GM04503 (cell line): ENCODE data around the gene FNDC3B.

Experiments
- DNase-seq: peaks from one replicate; pipeline ENCODE4 v3.0.0-alpha.2; 2012; ENCODE audit warnings: low read depth

FNDC3B gene

DNA sequence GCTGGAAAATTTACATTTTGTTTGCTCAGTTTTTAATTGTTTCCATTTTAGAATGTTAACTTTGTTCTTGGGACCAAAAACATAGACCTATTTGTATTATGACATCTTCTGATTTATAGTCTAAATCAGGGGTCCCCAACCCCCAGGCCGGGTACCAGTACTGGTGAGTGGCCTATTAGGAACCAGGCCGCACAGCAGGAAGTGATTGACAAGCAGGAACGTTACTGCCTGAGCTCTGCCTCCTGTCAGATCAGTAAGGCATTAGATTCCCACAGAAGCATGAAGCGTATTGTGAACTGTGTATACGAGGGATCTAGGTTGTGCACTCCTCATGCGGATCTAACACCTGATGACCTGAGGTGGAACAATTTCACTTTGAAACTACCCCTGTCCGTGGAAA lies 357.0 kb downstream of the FNDC3B start:
- DNase-seq, result no peak

DNA sequence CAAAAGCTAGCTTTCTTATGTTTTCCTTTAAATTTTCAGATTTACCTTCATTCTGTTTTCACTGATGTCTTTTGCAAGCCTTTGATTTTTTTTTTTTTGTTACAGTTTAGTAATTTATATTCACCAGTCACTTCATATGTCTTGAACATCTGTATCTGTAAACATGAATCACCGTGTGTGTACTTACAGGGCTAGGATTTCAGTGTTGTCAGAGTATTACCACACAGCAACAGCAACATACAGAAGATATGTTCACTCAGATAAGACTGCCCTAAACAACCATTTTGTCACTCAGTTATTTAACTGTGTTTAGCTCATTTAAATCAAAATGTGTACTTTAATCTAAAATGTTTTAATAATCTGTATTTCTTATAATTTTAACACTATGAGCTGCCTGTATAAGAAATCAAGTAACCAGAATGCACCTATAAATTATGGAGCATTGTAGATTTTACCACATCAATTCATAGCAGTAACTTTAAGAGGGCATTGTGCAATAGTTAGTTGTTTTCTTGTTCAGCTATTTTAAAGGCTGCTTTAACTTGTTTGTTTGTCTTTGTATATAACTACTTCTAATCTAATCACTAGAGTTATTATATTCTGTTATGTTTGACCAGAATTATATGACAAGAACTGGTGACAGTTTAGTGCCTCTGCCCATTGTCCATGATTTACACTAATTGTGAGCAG lies 358.5 kb downstream of the FNDC3B start:
- no peak for DNase-seq

- no peak for DNase-seq
Observed at GRCh38 chr3:172398484-172398883, 359.1 kb downstream of the FNDC3B start.

GRCh38 chr3:172402090-172402489 lies 362.7 kb downstream of the FNDC3B start:
- no peak for DNase-seq

DNA sequence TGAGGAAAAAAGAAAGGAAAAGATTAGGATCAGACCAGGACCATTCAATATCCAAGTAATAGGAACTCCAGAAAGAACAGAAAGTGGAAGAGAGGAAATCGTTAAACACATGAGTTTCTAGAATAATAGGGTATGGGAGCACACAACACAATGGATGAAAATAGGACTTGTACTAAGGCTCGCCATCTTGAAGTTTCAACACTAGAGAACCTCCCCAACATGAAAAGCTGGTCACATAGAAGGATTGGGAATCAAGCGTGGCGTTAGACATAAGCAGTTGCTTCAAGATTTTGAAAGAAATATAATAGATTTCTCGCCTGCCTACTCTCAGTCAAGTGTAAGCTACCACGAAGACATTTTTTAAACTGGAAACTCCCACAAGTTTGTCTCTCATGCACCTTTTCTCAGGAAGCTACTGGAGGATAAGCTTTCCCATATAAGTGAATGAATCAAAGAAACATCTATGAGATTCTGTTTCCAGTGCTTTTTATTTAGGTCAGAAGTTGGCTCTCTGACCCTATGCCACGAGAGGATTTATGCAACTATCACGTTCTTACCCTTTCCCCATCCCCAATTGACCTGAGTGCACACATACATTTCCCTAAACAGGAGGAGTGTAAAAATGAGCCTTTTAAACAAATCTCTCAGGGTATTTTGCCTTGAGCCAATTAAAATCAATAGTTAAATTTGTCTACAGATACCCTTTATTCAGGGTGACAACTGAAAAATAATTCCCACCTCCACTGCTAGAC lies 363.7 kb downstream of the FNDC3B start:
- DNase-seq, result no peak

GRCh38 chr3:172404237-172404962 lies 365.0 kb downstream of the FNDC3B start:
- DNase-seq, result no peak

GRCh38 chr3:172405914-172406313 lies 366.5 kb downstream of the FNDC3B start:
- no peak for DNase-seq

GRCh38 chr3:172407872-172408271 lies 368.5 kb downstream of the FNDC3B start:
- no peak for DNase-seq

DNA sequence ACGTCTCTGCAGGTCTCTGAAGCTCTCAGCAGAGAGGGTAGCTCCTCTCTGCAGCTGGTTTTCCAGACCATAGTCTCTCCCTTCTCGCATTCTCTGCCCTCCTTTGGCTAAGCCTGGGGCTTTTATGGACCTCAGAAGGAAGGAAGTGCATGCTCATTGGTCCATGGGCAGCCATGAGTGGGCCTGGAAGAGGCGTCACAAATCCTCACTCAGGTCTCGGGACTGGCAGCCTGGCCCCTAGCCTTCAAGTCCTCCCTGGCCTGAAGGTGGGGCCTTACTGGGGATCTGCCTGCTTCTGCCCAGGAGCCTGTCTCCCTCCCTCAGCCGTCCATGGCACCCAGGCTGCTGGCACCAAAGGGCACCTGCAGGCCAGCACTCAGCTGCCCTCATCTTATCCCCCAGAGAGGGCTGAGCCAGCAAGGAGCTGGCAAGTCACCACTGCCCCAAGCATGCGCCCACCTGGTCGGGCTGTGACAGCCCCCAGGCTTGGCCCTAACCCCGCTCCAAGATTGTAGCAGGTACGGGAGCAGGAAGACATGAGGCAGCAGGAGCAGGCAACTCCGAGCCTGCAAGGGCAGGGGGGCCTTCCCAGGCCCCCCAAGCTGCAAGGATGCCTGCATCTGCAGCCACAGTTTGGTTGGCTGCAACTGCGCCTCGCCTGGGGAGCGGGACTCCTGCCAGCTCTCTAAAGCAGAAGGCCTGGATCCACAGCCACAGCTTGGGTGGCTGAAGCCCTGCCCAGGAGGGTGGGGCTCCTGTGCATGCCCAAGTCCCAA lies 371.5 kb downstream of the FNDC3B start:
- no peak for DNase-seq

- DNase-seq, result no peak
Observed at GRCh38 chr3:172411478-172411947, 372.1 kb downstream of the FNDC3B start.

DNA sequence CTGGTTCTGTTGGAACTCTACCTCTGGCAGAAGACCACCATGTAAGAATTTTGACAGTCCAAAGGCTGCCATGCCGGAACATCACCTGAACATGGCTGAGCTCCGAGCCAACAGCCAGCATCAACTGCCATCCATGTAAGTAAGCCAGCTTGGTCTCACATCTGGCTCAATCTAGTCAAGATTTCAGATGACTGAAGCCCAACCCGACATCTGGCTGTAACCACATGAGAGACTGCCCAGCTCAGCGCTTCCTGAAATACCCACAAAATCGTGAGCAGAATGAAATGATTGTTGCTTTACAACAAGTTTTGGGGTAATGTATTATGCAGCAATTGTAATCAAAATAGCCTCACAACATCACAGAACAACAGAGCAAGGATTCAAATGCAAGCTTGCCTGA lies 375.9 kb downstream of the FNDC3B start:
- no peak for DNase-seq

- DNase-seq, result no peak
Observed at GRCh38 chr3:172437713-172438112, 398.3 kb downstream of the FNDC3B start.

DNA sequence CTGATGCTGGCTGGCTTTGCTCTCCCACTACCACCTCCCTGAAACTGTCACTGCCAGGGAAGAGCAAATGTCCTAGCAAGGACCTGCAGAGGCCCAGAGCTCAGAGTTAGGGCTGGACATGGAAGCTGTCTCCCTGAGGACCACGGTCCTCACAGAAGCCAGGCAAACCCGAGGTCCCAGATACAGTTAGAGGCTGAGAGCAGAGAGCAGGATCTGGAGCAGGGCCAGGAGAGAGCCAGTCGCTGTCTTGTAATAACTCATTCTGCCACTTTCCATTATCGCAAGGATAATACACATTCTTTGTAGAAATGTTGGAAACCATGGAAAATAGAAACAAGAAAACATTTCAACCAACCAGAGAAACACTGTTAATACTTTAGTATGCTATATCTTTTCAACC lies 398.8 kb downstream of the FNDC3B start:
- no peak for DNase-seq

DNA sequence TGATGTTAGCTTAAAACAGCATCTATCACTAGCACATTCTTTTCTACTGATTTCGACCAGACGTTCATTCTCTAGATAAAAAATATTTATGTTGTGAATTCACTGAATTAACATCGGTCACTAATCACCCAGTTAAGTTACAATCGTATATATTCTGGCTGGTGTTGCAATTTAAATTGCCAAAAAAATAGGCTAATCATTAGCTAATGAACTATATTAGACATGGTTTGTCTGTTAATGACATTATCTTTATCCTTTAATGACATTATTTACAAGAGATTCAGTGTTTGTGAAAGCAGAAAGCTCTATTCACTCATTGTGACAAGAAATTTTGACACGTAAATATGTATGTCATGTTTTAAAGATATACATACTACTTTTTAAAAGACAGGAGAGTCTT lies 402.2 kb downstream of the FNDC3B start:
- no peak for DNase-seq

DNA sequence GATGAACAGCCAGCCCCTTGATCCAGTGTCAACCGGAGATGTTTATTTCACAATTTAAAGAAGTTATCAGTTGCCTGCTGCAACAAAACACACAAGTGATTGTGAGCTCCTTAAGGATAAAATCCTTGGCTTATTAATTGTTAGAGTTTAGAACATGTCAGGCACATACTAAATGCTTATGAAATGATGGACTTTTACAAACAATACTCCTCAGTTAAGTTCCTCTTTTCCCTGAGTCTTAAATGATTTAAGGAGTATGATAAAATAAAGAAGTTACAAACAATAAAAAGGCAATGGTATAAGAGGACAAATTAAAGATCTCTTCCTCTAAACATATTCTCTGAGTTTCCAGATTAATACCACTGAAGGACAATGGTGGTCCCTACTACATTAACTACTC lies 403.2 kb downstream of the FNDC3B start:
- no peak for DNase-seq

DNA sequence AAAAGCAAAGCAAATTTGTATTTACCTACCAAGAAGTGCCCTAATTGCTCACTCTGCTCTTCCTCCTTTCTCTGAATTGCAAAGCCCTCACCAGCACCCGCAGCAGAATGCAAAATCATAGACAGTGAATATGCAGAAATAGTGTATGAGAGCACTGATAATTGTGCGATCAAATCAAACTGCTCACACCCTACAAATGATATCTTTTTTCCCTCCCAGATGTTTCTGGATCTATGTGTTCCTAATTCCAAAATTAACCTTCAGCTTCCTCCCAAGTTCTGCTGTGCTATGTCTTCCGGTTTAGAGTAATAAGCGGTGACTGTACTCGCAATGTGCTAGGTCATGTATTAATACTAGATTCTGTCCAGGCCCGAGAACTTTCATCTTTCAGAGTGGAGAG lies 405.4 kb downstream of the FNDC3B start:
- DNase-seq, result no peak

GRCh38 chr3:172446198-172446597 lies 406.8 kb downstream of the FNDC3B start:
- DNase-seq, result no peak

- DNase-seq, result no peak
Observed at GRCh38 chr3:172447611-172448579, 408.5 kb downstream of the FNDC3B start, which contains the start of gene GHSR. Gene GHSR, minus strand, starts transcription at chr3:172448456. Its CDS starts 43 bp downstream, at chr3:172448413.

- DNase-seq, result no peak
Observed at GRCh38 chr3:172448661-172449465, 409.5 kb downstream of the FNDC3B start.
